GM10847 (cell line): ENCODE data around the gene SLC39A7.

Experiments
- POLR2A ChIP-seq: IDR thresholded peaks from 2 replicates; pipeline ENCODE4 v1.6.1; 2011; ENCODE audit not compliant: insufficient read length; ENCODE audit errors: extremely low read depth

Gene SLC39A7

DNA sequence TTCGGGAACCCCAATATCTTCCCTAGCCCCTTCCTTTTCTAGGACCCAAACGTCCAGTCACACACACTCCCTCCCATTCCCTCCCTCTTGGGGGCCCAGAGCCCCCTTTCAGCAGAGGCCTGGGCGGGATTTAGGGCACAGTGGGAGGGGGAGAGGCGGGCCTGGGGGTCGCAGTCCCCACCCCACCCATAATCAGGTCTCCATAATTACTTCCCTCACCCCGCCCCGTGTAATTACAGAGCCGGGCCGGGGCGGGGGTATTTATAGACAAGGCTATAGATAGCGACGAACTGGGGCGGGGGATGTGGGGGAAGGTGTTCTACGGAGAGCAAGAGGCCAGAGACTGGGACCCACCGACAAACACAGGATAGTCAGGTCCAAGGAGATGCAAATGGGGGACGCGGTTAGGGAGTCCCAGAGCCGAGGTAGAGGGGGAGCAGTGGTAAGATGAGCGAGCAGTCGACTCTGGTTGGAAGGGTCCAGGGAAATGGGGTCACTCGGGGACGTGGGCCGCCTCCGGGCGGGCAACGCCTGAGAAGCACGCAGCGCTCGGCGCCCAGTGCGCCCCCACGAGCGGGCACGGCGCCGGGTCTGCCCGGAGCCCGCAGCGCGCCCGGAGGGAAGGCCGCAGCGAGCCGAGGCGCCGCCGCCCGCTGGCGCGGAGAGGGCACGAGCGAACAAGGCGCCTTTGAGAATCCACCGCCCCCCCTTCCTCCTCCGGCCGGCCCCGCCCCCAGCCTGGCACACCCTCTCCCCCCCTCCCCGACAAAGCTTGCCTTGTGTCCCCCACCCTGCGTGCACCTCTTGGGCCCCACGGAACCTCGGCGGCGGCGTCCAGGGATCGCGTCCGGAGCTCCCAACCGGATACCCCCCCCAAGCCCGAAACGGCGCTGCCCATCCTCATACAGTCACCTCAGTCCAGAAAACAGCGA lies 7.7 kb upstream of the SLC39A7 start:
- TF ChIP-seq POLR2A = no peak

DNA sequence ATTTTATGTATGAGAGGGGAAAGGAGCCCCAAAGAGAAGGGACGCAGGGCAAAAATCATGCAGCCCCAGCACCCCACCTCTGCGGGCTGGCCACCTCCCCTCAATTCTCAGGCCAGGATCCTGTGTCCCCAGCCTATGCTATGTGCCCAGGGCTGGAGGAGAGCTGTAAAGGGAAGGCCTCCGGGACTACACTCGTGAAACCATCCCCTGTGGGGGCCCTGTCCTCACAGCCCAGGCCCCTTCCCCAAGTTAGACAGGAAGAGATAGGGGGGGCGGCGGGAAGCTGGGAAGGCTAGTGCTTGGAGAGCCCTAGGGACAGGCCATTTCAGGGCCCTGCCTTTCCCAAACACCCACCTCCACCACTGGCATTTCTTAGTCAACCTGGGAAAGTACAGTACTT lies 7.0 kb upstream of the SLC39A7 start:
- TF ChIP-seq POLR2A = no peak

DNA sequence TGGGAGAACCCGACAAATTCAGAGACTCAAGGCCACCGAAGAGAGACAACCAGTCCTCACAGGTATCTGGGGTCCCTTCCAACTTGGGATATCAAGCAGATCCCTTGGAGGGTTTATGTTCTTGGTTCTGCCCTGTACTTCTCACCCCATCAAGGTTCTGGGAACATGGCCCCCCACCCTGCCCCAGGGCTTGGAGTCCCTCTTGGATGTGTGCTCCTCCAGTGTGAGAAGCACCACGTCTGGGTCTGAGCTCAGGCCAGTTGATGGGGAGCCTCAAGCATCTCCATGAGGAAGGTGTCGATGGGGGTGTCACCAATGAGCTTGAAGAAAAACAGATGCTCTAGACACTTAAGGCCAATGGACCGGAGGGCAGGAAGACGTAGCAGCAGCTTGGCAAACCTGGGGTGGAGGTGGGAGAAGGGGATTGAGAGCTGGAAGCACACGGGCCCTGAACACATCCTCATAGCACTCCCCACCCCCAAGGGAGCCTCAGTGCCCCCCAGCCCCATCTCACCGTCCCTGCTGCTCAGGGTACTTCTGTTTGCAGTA lies 6.2 kb upstream of the SLC39A7 start:
- no peak for TF ChIP-seq POLR2A

DNA sequence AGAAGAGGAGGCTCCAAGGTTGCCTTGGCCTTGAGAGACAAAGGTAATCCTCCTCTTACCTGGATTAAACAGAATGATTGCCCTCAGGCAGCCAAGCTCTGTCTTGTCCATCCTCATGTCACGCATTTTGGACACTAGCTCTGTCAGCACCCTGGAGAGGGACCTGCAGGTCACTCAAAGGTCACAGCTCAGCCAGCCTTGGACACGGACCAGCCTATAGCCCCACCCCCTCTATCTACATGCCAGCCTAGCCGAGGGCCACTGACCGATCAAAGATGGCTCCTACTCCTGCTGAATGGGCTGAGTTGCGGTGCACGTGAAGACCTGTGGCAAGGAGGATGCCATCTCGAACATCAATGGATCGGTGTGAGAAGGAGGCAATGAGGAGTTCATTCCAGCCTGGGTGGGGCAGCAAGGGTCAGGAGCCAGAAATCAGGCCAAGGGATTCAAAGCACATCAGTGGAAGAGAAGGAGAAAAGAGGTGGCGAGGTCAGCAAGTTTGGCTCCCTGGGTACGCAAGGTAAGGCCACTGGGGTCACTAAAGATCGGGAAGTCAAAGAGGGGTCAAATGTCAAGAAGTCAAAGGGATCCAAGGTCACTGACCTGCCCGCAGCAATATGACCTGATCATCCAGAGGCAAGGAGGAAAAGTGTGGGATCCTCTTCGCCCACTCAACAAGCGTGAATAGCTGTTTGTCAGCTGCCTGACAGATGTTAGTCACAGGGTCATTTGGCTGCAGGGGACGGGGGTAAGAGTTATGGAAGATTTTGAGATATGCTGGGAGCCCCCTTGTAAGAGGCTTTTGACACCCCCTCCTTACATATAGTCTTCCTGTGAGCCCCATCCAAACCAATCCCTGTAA lies 5.1 kb upstream of the SLC39A7 start:
- TF ChIP-seq POLR2A = no peak

DNA sequence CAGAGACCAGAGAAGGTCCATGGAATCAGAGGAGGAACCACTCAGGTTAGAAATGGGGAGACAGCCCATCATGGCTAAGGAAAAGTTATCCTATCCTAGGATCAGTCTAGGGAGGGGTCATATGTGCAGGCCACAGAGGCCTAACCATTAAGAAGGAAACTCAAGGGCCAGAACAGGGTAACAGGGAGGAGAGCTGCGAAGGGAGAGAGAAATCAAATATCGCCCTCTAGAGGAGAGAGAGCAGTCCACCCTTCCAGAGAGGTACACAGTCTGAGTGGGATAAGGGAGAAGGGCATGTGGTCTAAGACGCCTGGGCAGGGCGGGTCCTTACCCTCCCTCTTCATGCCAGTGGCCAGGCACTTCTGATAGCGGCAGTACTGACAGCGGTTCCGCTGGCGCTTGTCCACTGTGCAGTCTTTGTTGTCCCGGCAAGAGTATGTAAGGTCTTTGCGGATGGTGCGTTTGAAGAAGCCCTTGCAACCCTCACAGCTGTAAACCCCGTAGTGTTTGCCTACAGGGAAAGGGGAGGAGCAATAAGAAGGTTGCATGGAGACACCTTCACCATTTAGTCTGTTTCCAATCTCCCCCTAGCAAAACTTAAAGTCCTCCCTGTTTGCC lies 3.1 kb upstream of the SLC39A7 start:
- no peak for TF ChIP-seq POLR2A

DNA sequence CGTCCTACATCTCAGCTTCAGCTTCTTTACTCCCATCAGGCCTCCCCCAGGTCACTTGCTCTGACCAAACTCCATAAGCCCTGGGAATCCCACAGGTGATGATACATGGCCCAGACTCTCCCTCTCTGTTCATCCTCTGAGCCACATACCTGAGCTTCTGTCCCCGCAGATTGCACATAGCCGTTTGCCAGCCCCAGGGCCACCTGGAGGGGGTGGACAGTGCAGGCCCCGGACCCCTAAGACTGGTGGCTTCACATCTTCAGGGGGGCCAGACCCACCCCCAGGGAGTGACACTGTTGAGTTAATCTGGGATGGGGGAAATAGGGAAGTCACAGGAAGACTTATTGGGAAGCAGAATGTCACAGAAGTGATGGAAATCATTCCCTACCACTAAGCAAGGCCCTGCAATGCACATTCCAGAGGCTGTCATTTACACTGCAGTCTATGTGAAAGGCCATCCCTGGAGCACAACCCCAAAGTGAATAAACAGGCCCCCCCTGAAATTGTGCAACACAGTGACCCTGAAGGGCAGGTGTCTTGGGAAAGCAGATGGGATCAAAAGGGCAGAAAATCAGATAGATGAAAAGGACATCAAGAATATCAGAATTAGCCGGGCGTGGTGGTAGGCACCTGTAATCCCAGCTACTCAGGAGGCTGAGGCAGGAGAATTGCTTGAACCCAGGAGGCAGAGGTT lies 2.4 kb upstream of the SLC39A7 start:
- TF ChIP-seq POLR2A = no peak

DNA sequence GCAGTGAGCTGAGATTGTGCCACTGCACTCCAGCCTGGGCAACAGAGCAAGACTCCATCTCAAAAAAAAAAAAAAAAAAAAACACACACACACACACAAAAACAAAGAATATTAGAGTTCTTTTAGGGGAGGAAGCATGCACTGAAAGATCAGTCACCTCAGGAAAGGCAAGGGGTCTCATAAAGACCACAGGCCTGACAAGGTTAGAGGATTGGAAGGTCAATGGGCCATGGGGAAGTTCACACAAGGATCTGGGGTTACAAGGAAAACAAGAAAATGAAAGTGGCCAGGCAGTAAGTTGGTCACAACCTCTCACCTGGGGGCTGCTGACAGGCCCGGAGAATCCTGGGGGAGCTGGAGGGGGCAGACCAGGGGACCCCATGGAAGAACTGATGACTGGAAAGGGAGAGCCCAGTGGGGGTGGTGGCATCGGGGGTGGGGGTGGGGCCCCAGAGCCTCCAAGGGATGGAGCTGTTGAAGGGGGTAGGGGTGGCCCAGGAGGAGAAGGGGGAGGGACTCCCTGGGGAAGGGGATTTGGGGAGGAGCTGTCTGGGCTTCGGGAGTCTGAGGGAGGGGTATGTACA lies 1.7 kb upstream of the SLC39A7 start:
- TF ChIP-seq POLR2A = no peak

DNA sequence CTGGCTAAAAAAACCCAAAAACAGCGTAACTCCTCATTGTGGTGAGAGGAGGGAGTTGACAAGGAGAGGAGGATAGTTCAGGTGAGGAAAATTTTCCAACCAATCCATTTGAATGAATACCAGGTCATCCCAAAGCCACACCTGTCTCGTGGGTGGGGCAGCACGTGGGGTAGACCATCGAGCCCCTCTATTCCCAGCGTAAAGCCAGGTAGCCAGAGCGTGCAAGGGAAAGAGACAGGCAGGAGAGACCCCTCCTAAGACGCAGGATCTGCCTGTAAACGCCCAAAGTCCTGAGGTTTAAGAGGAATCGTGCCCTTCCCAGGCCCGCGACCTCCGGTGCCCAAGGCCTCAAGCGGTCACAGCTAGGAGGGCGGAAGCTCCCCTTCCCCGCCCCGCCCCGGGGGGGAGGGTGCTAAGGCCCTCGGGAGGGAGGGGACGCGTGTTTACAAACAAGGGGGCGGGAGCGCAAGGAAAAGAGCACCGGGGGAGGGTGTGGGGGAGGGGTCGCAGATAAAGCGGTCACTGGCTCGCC lies 914 bp upstream of the SLC39A7 start:
- TF ChIP-seq POLR2A = no peak

DNA sequence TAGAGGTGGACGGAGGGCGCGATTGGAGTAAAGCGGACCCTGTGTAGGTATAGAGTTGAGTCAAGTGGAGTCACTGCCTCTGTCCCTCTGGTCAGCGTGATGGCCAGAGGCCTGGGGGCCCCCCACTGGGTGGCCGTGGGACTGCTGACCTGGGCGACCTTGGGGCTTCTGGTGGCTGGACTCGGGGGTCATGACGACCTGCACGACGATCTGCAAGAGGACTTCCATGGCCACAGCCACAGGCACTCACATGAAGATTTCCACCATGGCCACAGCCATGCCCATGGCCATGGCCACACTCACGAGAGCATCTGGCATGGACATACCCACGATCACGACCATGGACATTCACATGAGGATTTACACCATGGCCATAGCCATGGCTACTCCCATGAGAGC lies 479 bp downstream of the SLC39A7 start:
- TF ChIP-seq POLR2A = no peak

DNA sequence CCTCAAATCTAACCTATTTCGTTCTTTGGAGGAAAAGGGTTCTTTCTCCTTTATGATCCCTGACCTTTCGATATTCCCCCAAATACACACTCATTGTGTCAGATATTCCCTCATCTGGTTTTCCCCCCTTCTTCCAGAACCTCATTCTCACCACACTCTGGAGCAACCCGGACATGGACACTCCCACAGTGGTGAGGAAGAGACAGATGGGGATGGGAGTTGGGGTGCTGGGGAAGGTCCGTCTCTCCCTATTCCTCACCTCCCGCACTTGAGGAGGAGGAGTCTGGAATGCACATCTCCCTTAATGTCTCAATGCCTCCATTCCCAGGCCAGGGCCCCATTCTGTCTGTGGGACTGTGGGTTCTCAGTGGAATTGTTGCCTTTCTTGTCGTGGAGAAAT lies 1.3 kb downstream of the SLC39A7 start:
- TF ChIP-seq POLR2A = no peak

DNA sequence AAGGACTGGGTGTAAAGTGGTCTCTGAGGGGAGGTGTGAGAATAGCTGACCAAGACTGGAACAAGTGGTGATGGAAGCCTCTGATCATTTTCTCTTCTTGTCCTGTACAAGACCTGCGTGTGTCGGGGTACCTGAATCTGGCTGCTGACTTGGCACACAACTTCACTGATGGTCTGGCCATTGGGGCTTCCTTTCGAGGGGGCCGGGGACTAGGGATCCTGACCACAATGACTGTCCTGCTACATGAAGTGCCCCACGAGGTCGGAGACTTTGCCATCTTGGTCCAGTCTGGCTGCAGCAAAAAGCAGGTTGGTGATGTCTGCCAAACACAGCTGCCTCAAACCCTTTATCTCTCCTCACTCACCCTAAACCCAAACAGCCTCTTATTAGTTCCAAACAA lies 2.1 kb downstream of the SLC39A7 start:
- TF ChIP-seq POLR2A = no peak

DNA sequence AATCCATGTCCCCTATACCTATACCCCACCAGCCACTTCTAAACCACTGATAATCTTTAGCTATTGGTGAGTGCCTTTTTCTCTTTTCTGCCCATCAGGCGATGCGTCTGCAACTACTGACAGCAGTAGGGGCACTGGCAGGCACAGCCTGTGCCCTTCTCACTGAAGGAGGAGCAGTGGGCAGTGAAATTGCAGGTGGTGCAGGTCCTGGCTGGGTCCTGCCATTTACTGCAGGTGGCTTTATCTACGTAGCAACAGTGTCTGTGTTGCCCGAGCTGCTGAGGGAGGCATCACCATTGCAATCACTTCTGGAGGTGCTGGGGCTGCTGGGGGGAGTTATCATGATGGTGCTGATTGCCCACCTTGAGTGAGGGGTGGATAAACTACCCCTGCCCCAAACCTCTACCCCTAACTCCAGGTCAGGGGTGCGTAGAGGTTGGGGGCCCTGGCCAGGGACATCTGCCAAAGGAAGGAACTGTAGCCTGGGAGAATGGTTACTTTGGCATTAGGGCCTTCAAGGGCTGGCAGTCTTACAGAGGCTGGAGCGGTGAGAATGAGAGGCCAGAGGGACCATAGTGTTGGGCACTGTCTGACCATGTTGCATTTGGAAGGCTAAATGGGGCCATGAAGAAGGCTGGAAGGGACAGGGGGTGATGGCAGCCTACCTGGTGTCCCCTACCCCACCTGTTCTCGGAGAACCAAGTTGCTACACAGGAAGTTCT lies 2.9 kb downstream of the SLC39A7 start:
- no peak for TF ChIP-seq POLR2A

DNA sequence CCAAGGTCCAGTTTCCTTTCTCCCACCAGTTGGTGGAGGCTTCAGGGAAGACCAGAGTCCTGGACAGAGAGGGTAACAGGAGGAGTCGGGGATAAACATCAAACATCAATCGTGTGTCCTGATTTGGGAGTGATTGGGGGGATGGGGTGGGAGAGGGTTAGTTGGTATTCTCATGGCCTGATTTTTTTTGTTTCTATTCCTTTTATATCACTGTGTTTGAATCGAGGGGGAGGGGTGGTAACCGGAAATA lies 3.4 kb downstream of the SLC39A7 start:
- no peak for TF ChIP-seq POLR2A
